HG02943 (cell line): ENCODE results near the gene COG1.

Source experiments
- ATAC-seq: cut with Tn5 transposase; IDR thresholded peaks from one replicate; pipeline ENCODE4 v1.9.1; 2021; ENCODE audit warnings: mild to moderate bottlenecking, low read depth, moderate library complexity; ENCODE audit not compliant: unreplicated experiment

COG1 gene

DNA sequence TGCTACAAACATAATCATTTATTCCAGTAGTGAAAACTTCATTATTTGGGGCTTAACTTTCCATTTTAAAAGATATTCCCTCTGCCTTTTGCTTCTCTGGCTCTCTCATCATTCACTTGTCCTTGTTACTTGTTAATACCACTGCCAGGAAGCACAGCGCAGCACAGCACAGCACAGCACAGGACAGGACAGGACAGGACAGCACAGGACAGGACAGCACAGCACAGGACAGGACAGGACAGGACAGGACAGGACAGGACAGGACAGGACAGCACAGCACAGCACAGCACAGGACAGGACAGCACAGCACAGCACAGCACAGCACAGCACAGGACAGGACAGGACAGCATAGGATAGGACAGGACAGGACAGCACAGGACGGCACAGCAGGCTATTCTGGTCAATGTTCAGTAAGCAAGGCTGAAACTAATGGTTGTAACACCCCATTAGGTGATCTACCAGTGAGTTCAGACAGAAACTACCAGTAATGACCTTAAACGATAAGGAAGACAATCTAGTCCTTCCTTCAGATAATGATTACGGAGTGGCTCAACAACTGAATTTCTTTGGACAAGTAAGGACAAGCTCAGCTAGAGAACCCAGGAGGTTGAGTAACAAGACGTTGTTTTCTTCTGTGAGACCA lies 31.9 kb downstream of the COG1 start:
- ATAC-seq = no peak

- no peak for ATAC-seq
Observed at GRCh38 chr17:73226556-73227172, 33.8 kb downstream of the COG1 start.

GRCh38 chr17:73227379-73227778 lies 34.5 kb downstream of the COG1 start:
- no peak for ATAC-seq

DNA sequence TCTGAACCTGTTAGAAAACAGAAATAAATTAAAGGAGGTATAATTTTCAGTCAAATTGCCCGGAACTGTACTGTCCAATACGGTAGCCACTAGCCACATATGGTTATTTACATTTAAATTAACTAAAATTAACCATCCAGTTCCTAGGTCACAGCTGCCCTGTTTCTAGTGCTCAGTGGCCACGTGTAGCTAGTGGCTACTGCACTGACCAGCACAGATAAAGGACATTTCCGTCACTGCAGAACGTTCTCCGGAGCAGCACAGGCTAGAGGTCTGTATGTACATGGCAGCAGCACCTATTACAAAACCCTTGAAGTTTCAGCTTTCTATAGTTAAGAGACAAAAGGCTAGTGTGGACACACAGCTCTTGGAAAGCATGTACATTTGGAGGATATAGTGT lies 35.1 kb downstream of the COG1 start:
- ATAC-seq = no peak

- ATAC-seq = no peak
Observed at GRCh38 chr17:73228748-73229236, 35.9 kb downstream of the COG1 start.

GRCh38 chr17:73230088-73230487 lies 37.2 kb downstream of the COG1 start:
- ATAC-seq = no peak

DNA sequence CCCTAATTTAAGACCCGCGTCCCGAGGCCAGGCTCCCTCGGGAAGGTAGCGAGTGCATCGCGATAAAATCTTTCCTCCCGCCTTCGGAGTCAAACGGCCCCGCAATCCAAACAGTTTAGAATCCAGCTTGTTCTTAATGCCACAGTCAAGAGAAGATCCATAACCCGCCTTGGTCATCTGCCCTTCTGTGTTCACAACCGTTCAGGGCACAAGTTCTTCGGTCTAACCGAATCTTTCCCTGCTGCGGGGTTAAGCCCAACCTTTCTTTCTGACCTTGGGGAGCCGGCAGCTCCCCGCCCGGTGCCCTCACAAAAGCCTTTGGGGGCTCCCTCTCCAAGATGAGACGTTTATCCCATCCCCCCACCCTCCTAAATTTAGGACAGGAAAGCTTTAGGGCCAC lies 38.5 kb downstream of the COG1 start:
- no peak for ATAC-seq

DNA sequence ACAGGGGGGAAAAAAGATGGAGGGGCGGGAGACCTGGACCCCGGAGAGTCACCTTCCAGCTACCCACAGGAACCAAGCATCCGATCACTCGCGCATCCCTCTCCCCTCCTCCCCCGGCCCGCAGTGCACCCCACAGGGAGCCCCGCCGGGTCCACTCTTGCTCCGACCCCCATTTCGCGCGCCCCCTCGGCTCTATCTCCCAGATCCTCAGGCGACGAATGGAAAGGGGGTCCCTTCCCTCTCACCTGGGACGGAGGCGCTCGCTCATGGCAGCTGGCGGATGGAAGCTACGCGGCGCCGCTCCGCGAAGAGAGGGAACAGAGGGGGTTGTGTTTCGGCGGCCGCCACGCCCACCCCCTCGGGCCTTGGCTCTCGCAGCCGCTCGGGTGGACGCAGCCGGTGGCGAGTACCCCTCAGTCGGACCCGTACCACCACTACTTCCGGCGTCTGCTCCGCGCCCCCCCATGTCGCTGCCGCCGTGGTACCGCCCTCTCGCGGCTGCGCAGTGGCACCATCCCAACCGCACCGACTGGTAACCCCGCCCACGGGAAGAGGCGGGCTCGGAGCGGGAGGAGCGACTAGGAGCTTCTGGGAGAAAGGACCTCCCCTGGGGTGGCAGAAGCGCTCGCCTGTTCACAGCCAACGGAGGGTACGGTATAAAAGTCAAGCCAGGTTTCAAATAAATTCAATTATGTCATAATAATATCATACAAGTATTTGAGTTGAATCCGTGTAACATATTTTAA lies 39.2 kb downstream of the COG1 start:
- peak; percentile 62 for ATAC-seq

GRCh38 chr17:73232587-73233373 lies 39.9 kb downstream of the COG1 start:
- peak; percentile 28 for ATAC-seq

DNA sequence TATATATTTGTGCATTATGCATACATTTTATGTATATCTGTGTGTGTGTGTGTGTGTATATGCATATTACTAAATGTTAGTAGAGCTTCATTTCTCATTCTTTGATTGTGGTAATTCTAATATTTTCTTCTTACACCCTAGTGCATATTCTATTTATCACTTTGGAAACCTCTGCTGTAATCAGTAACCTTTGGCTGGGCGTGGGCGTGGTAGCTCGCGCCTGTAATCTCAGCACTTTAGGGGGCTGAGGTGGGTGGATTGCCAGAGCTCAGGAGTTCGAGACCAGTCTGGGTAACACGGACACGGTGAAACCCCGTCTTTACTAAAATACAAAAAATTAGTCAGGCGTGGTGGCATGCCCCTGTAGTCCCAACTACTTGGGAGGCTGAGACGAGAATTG lies 41.9 kb downstream of the COG1 start:
- no peak for ATAC-seq

- no peak for ATAC-seq
Observed at GRCh38 chr17:73237714-73238113, 44.9 kb downstream of the COG1 start.

DNA sequence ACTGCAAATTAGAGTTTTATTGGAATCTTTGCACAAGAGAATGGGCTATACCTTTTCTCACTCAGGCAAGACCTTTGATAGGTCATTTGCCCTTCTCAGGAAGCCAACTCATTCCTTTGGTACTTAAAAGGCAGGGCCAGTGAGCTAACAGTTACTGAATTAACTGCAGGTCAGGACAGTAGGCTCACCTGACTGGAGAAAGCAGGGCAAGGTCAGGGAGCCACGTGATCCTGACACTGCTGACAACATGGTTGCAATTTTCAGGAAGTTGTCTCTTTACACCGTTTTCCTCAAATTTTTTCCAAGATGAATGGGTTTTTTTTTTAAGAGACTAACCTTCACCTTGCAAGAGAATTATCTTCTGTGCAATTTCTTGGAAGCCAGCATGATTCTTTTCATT lies 47.7 kb downstream of the COG1 start:
- ATAC-seq = no peak

DNA sequence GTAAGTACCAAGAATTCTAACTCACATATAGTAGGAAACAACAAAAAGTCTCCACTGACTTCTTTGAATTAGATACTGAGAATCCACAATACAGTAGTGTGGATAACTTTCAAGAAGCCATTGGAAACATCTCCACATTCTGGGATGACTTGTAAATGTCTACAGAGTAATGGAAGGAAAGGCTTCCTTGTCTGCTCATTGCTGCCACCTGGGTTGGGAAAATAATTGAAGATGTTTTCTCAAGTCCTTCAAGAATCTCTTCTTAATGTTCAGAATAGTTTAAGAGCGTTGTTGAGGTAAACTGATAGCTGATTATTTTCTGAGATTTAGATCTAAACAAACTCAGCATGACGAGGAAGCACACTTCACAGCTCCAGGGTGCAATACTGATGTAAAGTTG lies 54.9 kb downstream of the COG1 start:
- no peak for ATAC-seq

GRCh38 chr17:73248532-73248931 lies 55.7 kb downstream of the COG1 start:
- no peak for ATAC-seq

- no peak for ATAC-seq
Observed at GRCh38 chr17:73249700-73250099, 56.8 kb downstream of the COG1 start.

GRCh38 chr17:73250851-73251640 lies 58.2 kb downstream of the COG1 start:
- ATAC-seq = no peak

DNA sequence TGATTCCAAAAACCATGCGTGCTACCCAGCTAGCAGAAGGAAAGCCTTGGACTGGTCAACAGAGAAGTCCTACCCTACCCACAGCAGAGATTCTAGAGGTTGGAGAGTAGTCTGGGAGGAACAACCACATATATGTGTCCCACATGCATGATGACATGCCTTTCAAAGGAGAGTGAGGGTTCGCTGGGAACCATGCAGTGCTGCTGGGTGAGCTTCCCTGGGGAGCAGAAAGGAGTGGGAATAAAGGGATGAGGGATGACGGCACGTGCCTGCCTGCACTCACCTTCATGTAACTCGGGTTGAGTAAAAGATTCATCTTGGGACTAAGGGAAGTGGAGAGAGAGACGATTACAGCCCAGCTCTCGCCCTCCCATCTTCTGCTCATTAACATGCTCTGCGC lies 59.0 kb downstream of the COG1 start:
- ATAC-seq = no peak

DNA sequence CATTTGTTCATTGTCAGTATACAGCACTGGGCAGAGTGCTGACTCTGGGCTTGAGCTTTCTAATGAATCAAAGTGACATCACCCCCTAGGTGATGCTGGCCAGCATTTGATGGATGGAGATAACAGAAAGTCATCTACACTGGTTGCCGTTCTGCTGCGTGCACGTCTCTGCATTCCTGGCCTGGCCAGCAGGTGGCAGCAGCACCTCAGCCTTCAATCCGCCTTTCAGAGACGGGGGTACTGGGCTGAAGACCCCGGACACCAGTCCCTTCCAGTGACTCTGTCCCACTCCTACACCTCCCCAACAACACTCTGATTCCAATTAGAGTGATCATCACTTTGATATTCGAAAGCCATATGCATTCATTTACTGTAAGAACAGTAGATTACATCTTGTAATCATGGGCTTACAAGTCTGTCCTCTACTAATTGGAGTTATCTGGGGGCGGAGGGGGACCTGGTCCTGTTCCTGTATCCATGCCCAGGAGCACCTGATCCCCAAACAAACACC lies 62.9 kb downstream of the COG1 start:
- ATAC-seq = no peak

DNA sequence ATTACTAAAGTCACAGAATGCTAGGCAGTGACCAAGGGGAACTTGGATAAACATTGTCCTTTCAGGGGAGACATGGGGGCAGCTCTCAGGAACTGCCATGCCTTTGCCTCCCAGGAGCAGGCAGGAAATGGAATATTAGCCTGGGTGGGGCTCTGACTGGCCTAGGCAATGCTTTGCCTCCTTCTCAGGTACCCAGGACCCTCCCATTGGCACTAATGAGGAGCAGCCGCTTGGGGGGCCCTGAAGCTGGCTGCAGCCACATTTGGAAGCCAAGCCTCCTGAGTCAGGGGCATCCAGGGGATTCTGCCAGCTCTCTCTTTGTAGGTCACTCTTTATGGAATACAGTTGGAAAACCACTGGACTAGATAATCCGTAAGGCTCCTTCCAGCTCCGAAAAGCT lies 63.4 kb downstream of the COG1 start:
- ATAC-seq = no peak

GRCh38 chr17:73257516-73257915 lies 64.7 kb downstream of the COG1 start:
- no peak for ATAC-seq
